ENCODE results near the gene NDUFAF3.

Gene NDUFAF3

DNA sequence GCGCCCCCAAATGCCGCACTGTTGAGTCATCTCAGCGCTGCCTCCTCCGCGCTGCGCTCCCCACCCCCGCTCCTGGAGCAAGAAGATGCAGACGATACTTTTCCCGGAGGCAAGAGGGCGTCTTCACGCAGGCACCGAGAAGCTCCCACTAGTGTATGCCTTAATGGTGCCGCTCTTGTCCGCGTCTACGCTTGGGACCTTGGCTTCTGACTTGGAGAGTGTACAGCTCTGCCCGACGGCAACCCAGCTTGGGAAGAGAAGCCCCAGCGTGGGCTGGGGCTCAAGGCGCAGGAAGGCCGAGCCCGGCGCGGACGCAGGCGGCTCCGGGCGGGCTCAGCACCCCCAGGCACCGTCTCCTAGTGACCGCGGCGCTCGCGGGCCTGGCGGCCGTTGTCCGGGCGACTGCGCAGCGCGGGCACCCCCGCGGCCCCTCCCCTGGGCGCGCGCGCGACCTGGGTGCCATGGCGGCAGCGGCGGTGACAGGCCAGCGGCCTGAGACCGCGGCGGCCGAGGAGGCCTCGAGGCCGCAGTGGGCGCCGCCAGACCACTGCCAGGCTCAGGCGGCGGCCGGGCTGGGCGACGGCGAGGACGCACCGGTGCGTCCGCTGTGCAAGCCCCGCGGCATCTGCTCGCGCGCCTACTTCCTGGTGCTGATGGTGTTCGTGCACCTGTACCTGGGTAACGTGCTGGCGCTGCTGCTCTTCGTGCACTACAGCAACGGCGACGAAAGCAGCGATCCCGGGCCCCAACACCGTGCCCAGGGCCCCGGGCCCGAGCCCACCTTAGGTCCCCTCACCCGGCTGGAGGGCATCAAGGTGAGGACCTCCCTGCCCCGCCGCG, 31.9 kb upstream of the NDUFAF3 start, which contains the start of gene P4HTM:
Gene P4HTM, plus strand, starts transcription at position 446 of the 840 bp plus-strand sequence. Its CDS starts 16 bp downstream, at position 462.
- DNase-seq (ENCODE audit: low read depth in 1 of 2, low spot score in 1 of 2), result peak; percentile 77 to 81
- Histone ChIP-seq H3K27ac (replicated peaks) (peak within 1 kb of the TSS; percentile 74), H3K27me3 (ENCODE audit: insufficient read depth, poor library complexity, severe bottlenecking) (no peaks in the 10 kb centered on the region), H3K4me3 (replicated peaks; ENCODE audit: insufficient read depth, low read length) (peak within 1 kb of the TSS; percentile 68)
- TF ChIP-seq CTCF (IDR thresholded peaks at IDR 0.05; ENCODE audit: insufficient read depth, low read length), result no peak
- no peak for TF ChIP-seq SPI1 (IDR thresholded peaks at IDR 0.05; ENCODE audit: borderline replicate concordance, low read depth)
- TF ChIP-seq POLR2AphosphoS5 (IDR thresholded peaks at IDR 0.05; ENCODE audit: low read depth), result peak; percentile 61
- TF ChIP-seq REST (IDR thresholded peaks at IDR 0.05; ENCODE audit: insufficient replicate concordance, low read depth), result no peak

- H3K27me3 ChIP-seq (ENCODE audit: insufficient read depth, poor library complexity, severe bottlenecking), result no peaks in the 10 kb centered on the region
- TF ChIP-seq POLR2AphosphoS5 (IDR thresholded peaks at IDR 0.05; ENCODE audit: low read depth) (0 out of 2 replicates have a peak, but pooled peaks have one; percentile 6), CTCF (IDR thresholded peaks at IDR 0.05; ENCODE audit: insufficient read depth, low read length) (no peak)
- peak overlapping the region; percentile 68 for H3K4me3 ChIP-seq (replicated peaks; ENCODE audit: insufficient read depth, low read length)
- H3K27ac ChIP-seq (replicated peaks), result peak overlapping the region; percentile 69
- peak; percentile 48 for DNase-seq (ENCODE audit: low read depth in 1 of 2, low spot score in 1 of 2)
Measured at GRCh38 chr3:48990636-48991469, 31.1 kb upstream of the NDUFAF3 start.

DNA sequence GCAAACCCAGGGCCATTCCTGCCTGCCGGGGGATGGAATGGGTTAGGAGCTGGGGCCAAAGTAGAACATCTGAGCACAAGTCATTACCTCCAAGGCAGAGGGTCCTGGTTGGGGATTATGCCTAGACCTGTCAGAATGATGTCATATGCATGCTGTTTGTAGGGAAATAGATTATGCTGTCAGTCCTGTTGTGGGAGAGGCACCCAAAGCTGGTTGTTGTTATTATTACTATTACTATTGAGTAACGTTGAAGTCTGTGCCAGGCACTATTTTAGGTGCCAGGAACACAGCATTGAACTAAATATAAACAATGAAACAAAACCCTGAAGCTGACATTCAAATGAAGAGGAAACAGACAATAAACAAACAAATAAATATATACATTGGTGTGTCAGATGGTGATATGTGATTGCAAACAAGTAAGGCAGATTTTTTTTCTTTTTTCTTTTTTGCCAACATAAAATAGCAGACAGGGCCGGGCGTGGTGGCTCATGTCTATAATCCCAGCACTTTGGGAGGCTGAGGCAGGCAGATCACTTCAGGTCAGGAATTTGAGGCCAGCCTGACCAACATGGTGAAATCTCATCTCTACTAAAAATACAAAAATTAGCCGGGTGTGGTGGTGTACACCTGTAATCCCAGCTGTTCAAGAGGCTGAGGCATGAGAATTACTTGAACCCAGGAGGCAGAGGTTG, 29.9 kb upstream of the NDUFAF3 start:
- TF ChIP-seq CTCF (IDR thresholded peaks at IDR 0.05; ENCODE audit: insufficient read depth, low read length) (no peak), GABPA (IDR thresholded peaks at IDR 0.05; ENCODE audit: low read depth) (no peak), POLR2AphosphoS5 (IDR thresholded peaks at IDR 0.05; ENCODE audit: low read depth) (no peak), SPI1 (IDR thresholded peaks at IDR 0.05; ENCODE audit: borderline replicate concordance, low read depth) (no peak), REST (IDR thresholded peaks at IDR 0.05; ENCODE audit: insufficient replicate concordance, low read depth) (no peak)
- DNase-seq (ENCODE audit: low read depth in 1 of 2, low spot score in 1 of 2), result no peak
- H3K27me3 ChIP-seq (ENCODE audit: insufficient read depth, poor library complexity, severe bottlenecking), result no peaks in the 10 kb centered on the region
- peak overlapping the region; percentile 68 for H3K4me3 ChIP-seq (replicated peaks; ENCODE audit: insufficient read depth, low read length)
- no peak overlapping the region; the same call in 1 of the 2 replicates for H3K27ac ChIP-seq (replicated peaks)
